ENCODE results near the gene IL17C.

IL17C gene

DNA sequence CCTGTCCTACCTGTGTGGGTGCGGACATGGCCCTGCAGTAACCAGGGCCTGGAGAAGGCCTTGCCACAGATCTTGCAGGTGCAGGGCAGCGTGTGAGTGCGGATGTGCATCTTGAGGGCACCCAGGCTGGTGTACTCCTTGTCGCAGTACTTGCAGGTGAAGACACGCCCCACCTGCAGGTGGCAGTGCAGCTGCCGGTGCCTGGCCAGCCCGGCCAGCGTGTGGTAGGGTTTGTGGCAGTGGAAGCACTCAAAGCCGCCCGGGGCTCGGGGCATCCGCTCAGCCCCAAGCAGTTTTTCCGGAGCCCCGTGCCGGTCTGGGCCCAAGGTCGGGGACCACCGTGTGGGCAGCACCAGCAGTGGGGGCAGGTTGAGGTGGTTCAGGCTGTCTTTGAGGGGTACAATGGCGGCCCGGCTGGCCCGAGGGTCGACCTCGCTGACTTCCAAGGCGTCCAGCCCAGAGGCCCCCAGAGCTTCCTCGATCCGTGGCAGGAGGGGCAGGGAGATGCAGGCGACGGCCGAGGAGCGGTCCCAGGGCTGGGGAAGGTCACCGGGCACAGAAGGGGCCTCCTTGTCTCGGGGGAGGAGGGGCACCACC, 42.8 kb downstream of the IL17C start:
- TF ChIP-seq, protein P1, sequence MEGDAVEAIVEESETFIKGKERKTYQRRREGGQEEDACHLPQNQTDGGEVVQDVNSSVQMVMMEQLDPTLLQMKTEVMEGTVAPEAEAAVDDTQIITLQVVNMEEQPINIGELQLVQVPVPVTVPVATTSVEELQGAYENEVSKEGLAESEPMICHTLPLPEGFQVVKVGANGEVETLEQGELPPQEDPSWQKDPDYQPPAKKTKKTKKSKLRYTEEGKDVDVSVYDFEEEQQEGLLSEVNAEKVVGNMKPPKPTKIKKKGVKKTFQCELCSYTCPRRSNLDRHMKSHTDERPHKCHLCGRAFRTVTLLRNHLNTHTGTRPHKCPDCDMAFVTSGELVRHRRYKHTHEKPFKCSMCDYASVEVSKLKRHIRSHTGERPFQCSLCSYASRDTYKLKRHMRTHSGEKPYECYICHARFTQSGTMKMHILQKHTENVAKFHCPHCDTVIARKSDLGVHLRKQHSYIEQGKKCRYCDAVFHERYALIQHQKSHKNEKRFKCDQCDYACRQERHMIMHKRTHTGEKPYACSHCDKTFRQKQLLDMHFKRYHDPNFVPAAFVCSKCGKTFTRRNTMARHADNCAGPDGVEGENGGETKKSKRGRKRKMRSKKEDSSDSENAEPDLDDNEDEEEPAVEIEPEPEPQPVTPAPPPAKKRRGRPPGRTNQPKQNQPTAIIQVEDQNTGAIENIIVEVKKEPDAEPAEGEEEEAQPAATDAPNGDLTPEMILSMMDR (IDR thresholded peaks at IDR 0.05; ENCODE audit: borderline replicate concordance, extremely low read depth, low read length, poor library complexity, severe bottlenecking) = peak; percentile 47
- no peak for TF ChIP-seq EZH2 (IDR thresholded peaks at IDR 0.05; ENCODE audit: borderline replicate concordance, low read depth, low read length, severe bottlenecking)
- H3K79me2 ChIP-seq (ENCODE audit: insufficient read depth, low read length) = no peaks in the 10 kb centered on the region
- no peak overlapping the region for H3K9ac ChIP-seq (ENCODE audit: low read depth, low read length)
- no peaks in the 10 kb centered on the region for H3K9me3 ChIP-seq (ENCODE audit: insufficient read depth, low read length, severe bottlenecking)
- H2AFZ ChIP-seq (ENCODE audit: low read depth, low read length) = no peak overlapping the region
- peaks cover 11% of the 10 kb centered on the region for H3K27me3 ChIP-seq (ENCODE audit: insufficient read depth, low read length, poor library complexity)
- H3K4me1 ChIP-seq (ENCODE audit: insufficient read depth, low read length) = peaks cover 8% of the 10 kb centered on the region
- H3K27ac ChIP-seq (ENCODE audit: low read length) = no peak overlapping the region
- no peak overlapping the region for H3K4me2 ChIP-seq (ENCODE audit: insufficient read depth, low read length)
- no peak for ATAC-seq (ENCODE audit: insufficient read depth, low read depth)
- no peaks in the 10 kb centered on the region for H3K36me3 ChIP-seq (ENCODE audit: insufficient read depth, low read length)
- H3K4me3 ChIP-seq (ENCODE audit: low read depth in 1 of 2, low read length in 2 of 2) = no peak overlapping the region
- peaks cover 23% of the 10 kb centered on the region for H4K20me1 ChIP-seq (ENCODE audit: insufficient read depth, low read length)
- no peak for DNase-seq

DNA sequence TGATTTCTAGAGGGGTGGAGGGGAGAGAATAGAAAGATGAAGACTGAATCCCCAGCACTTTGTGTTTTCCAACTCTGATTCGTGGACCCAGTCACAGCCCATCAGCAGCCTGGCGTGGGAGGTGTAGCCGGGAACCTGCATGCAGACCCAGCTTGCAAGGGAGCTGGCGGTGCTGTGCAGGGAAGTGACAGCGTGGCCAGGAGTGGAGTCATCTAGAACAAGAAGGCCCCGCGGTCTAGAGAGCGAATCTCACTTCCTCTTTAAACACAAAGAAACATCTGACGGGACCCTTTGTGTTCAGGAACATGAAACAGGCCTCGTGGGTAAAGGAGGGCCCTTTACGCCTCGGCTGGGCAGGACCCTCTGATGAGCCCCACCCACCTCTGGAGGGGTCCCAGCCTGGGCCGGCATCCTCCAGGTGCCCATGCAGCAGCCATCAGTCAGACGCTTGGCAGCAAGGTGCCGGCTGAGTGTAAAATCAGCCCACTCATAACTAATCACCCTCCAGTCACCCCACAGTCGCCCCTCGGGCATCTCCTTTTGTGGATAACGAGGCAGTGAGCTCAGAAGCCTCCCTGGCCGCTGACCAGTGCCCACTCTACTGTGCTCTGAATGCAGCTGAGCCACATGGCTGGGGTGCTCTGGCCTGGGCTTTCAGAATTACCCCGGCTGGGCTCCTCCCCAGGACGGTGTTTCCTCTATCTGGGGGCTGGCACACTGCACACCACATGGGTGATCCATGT, 43.5 kb downstream of the IL17C start:
- H3K27me3 ChIP-seq (ENCODE audit: insufficient read depth, low read length, poor library complexity) = peaks cover 18% of the 10 kb centered on the region
- peaks cover 15% of the 10 kb centered on the region for H3K4me1 ChIP-seq (ENCODE audit: insufficient read depth, low read length)
- ATAC-seq (ENCODE audit: insufficient read depth, low read depth) = no peak
- H3K4me2 ChIP-seq (ENCODE audit: insufficient read depth, low read length) = no peak overlapping the region
- peak; percentile 31 for DNase-seq
- no peaks in the 10 kb centered on the region for H3K36me3 ChIP-seq (ENCODE audit: insufficient read depth, low read length)
- H3K9me3 ChIP-seq (ENCODE audit: insufficient read depth, low read length, severe bottlenecking) = no peaks in the 10 kb centered on the region
- TF ChIP-seq EZH2 (IDR thresholded peaks at IDR 0.05; ENCODE audit: borderline replicate concordance, low read depth, low read length, severe bottlenecking) = no peak
- TF ChIP-seq, protein P1 (IDR thresholded peaks at IDR 0.05; ENCODE audit: borderline replicate concordance, extremely low read depth, low read length, poor library complexity, severe bottlenecking) = no peak
- peaks cover 27% of the 10 kb centered on the region for H4K20me1 ChIP-seq (ENCODE audit: insufficient read depth, low read length)
- H3K27ac ChIP-seq (ENCODE audit: low read length) = no peak overlapping the region
- no peak overlapping the region for H3K9ac ChIP-seq (ENCODE audit: low read depth, low read length)
- no peaks in the 10 kb centered on the region for H3K79me2 ChIP-seq (ENCODE audit: insufficient read depth, low read length)
- H3K4me3 ChIP-seq (ENCODE audit: low read depth in 1 of 2, low read length in 2 of 2) = no peak overlapping the region
- H2AFZ ChIP-seq (ENCODE audit: low read depth, low read length) = no peak overlapping the region

DNA sequence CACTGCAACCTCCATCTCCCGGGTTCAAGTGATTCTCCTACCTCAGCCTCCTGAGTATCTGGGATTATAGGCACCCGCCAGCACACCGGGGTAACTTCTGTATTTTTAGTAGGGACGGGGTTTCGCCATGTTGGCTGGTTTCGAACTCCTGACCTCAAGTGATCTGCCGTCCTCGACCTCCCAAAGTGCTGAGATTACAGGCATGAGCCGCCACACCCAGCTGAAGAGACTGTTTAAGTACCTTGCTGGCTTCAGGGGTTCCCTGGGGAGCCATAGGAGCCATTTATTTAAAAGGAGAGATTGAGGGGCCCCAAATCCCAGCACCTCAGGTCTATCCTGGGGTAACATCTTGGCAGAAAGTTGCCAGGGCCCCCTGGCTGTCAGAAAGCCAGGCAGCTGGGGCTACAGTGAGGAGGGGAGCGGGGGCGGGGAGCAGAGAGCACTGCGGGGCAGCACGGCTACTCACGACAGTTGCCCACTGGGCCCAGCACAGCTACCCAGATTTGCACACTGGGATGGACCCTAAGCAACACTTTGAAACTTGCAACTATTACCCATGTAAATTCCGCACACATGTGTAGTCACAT, 46.3 kb downstream of the IL17C start:
- no peaks in the 10 kb centered on the region for H3K79me2 ChIP-seq (ENCODE audit: insufficient read depth, low read length)
- H3K4me2 ChIP-seq (ENCODE audit: insufficient read depth, low read length) = no peak overlapping the region
- H2AFZ ChIP-seq (ENCODE audit: low read depth, low read length) = no peak overlapping the region
- peaks cover 15% of the 10 kb centered on the region for H3K4me1 ChIP-seq (ENCODE audit: insufficient read depth, low read length)
- H3K9me3 ChIP-seq (ENCODE audit: insufficient read depth, low read length, severe bottlenecking) = no peaks in the 10 kb centered on the region
- peaks cover 20% of the 10 kb centered on the region for H3K27me3 ChIP-seq (ENCODE audit: insufficient read depth, low read length, poor library complexity)
- H3K27ac ChIP-seq (ENCODE audit: low read length) = no peak overlapping the region
- no peak overlapping the region for H3K4me3 ChIP-seq (ENCODE audit: low read depth in 1 of 2, low read length in 2 of 2)
- ATAC-seq (ENCODE audit: insufficient read depth, low read depth) (no peak), DNase-seq (no peak)
- no peak for TF ChIP-seq EZH2 (IDR thresholded peaks at IDR 0.05; ENCODE audit: borderline replicate concordance, low read depth, low read length, severe bottlenecking)
- TF ChIP-seq, protein P1 (IDR thresholded peaks at IDR 0.05; ENCODE audit: borderline replicate concordance, extremely low read depth, low read length, poor library complexity, severe bottlenecking) = no peak
- no peak overlapping the region for H3K9ac ChIP-seq (ENCODE audit: low read depth, low read length)
- H3K36me3 ChIP-seq (ENCODE audit: insufficient read depth, low read length) = no peaks in the 10 kb centered on the region
- H4K20me1 ChIP-seq (ENCODE audit: insufficient read depth, low read length) = peaks cover 24% of the 10 kb centered on the region
